Purkinje cell (primary cell): ENCODE results near the gene GLYATL1B. TPM values are rescaled to one million over a fixed set of nuclear protein-coding genes. Genes with fewer than 3 reads are reported as not detected.

Source experiments
- polyA plus RNA-seq: library from polyadenylated mRNA; unstranded; fragments of >200 nt; fragmentation: Nextera tagmentation; gene quantifications from 2 replicates; pipeline ENCODE4 v1.2.1, GENCODE V29; 2014

GLYATL1B gene
- polyA plus RNA-seq: not detected in 2 replicates

GRCh38 chr11:59086007-59086406 is at the start of gene GLYATL1B:
GLYATL1B (plus strand) TSS chr11:59086307; CDS start chr11:59086307, 0 bp downstream.

GRCh38 chr11:59106363-59107336 is 20.5 kb downstream of the GLYATL1B start, which contains the start of gene FAM111B:
FAM111B (plus strand) TSS chr11:59107237; CDS start chr11:59109626, 2,389 bp downstream.

GRCh38 chr11:59142530-59143507 is 56.7 kb downstream of the GLYATL1B start, which contains the start of gene FAM111A:
FAM111A (plus strand) TSS chr11:59142856; CDS start chr11:59148873, 6,017 bp downstream.

Other genes with a start within 250 kb of the GLYATL1B start
- 0.24 TPM in 1 of 2 replicates, not detected in the other for gene GLYATL2, start 241.6 kb upstream of the GLYATL1B start, polyA plus RNA-seq
- 0.59 TPM in 1 of 2 replicates, not detected in the other for gene GLYATL1, start 146.8 kb upstream of the GLYATL1B start, polyA plus RNA-seq
- not detected in 2 replicates for gene FAM111B, start 20.9 kb downstream of the GLYATL1B start, polyA plus RNA-seq
- gene FAM111A, start 56.5 kb downstream of the GLYATL1B start, polyA plus RNA-seq: 1.9 and 14.2 TPM in 2 replicates
- 1.8 and 3.2 TPM in 2 replicates for gene DTX4, start 85.8 kb downstream of the GLYATL1B start, polyA plus RNA-seq
- not detected in 2 replicates for gene MPEG1, start 126.6 kb downstream of the GLYATL1B start, polyA plus RNA-seq